ENCODE measurements around the gene GPC2. TPM values are rescaled to one million over a fixed set of nuclear protein-coding genes. Genes with fewer than 3 reads are reported as not detected.

The GPC2 gene
- total and polyA plus RNA-seq, 5 donors from 2014 or later: 0.16 to 7.0 (median 0.25) TPM; not detected in 1

DNA sequence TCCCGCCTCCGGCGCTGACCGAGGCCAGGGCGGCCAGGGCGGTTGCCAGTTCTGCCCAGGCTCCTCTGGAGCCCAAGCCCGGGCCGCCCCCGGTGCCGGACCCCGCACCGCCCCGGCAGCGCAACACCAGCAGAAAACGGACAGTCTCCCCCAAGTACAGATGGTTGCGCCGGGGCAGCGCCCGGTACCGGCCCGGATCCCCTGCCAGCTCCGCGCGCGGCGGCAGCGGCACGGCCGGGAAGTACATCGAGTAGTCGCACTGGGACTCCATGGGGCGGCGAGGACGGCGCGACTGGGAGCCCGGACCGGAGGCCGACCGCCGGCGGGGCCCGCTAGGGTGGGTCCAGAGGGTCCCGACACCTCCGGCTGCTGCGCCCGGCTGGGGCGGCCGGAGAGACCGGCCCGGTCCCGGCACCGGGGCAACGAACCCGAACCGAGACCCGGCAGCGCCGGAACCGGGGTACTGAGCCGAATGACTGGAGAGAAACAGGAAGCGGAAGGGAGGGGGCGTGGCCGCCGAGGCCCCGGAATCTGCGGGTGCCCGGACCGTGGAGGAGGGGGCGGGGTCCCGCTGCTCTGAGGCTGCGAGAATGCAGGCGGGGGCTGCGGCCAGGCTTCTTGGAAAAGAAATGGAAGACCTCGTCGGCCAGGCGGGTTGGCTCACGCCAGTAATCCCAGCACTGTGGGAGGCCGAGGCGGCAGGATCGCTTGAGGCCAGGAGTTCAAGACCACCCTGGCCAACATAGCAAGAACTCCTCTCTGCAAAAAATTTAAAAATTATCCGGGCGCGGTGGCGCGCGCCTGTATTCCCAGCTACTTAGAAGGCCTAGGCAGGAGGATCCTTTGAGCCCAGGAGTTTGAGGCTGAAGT lies 18.7 kb downstream of the GPC2 start, which contains the start of gene TRAPPC14:
TSS of gene TRAPPC14 (minus strand) at position 495 of the 870 bp plus-strand sequence. CDS start at position 271, 224 bp downstream.
- Mint-ChIP-seq H3K4me3 (peak within 1 kb of the TSS; percentile 91 to 98 (median 92)), H3K36me3 (peaks cover 8% of the 10 kb centered on the region), H3K27me3 (peaks cover 4% of the 10 kb centered on the region), H3K4me1 (peaks cover 5 to 82% (median 37%) of the 10 kb centered on the region in 4 donors), H3K9me3 (no peaks in the 10 kb centered on the region), H3K27ac (peak within 1 kb of the TSS; percentile 88 to 96 (median 89))
- DNase-seq (peak; percentile 88 to 92 (median 89)), ATAC-seq (ENCODE audit: low read depth in 2 of 2) (peak; percentile 87)
- H3K4me1 ChIP-seq (ENCODE audit: control insufficient read depth, insufficient read depth, low read length, poor library complexity, severe bottlenecking): peaks cover 50% of the 10 kb centered on the region
- H3K9me3 ChIP-seq (ENCODE audit: control insufficient read depth in 2 of 2, low read length in 2 of 2): no peaks in the 10 kb centered on the region
- H3K27ac ChIP-seq (ENCODE audit: insufficient read depth, low read length, poor library complexity, severe bottlenecking): peak within 1 kb of the TSS; percentile 85
- H3K27me3 ChIP-seq (ENCODE audit: control insufficient read depth, insufficient read depth, low read length): no peaks in the 10 kb centered on the region
- H3K4me3 ChIP-seq (ENCODE audit: low read depth, low read length): peak within 1 kb of the TSS; percentile 84
- H3K36me3 ChIP-seq (ENCODE audit: control insufficient read depth, insufficient read depth, low read length): peaks cover 34% of the 10 kb centered on the region

DNA sequence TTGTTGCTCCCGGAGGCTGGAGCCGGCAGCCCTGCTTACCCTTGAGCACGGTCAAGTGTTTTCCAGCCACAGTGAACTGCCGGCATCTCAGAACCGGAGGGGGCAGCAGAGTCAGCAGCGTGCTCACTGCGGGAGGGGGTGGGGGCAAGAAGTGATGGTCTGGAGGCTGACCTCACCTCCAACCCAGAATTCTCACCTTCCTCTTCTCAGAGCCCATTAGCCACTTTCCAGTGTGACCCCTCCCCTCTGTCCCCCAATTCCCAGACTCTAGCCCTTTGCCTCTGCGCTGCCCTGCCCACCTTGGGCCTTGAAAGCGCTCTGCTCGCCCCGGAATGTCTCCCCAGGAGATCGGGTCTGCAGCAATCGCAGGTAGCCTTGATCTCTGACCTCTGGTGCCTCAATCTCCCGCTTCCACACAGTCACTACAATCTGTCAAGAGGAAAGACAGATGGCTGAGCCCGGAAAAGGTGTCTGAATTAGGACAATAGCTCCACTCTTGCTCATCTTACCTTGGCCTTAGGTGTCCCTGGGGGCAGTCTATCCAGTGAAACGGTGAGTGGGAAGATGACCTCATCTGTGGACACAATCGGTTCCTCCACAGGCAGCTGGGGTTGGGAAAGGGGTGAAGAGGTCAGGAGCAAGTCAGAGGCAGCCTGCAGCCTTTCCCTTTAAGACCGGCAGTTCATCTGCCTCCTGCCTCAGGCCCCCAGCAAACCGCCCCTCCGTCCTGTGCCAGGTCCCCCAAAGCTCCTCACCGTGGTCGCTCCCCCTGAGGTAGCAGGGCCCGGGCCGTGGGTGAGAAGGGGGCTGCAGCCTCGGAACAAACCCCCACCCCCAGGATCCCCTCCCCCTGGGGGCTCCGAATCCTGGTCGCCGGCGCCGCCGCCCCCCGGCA lies 19.6 kb downstream of the GPC2 start:
- Histone ChIP-seq H3K4me3 (ENCODE audit: low read depth, low read length) (peak overlapping the region; percentile 84), H3K27ac (ENCODE audit: insufficient read depth, low read length, poor library complexity, severe bottlenecking) (peak overlapping the region; percentile 85), H3K9me3 (ENCODE audit: control insufficient read depth in 2 of 2, low read length in 2 of 2) (no peaks in the 10 kb centered on the region), H3K27me3 (ENCODE audit: control insufficient read depth, insufficient read depth, low read length) (no peaks in the 10 kb centered on the region), H3K4me1 (ENCODE audit: control insufficient read depth, insufficient read depth, low read length, poor library complexity, severe bottlenecking) (peaks cover 42% of the 10 kb centered on the region), H3K36me3 (ENCODE audit: control insufficient read depth, insufficient read depth, low read length) (peaks cover 41% of the 10 kb centered on the region)
- Mint-ChIP-seq H3K36me3 (peaks cover 9% of the 10 kb centered on the region), H3K27me3 (peaks cover 4% of the 10 kb centered on the region), H3K4me1 (peaks cover 0 to 80% (median 33%) of the 10 kb centered on the region in 4 donors), H3K9me3 (no peaks in the 10 kb centered on the region), H3K27ac (peak overlapping the region; percentile 86 to 96 (median 89)), H3K4me3 (peak overlapping the region; percentile 89 to 98 (median 92))
- DNase-seq (no peak), ATAC-seq (ENCODE audit: low read depth in 2 of 2) (no peak)

DNA sequence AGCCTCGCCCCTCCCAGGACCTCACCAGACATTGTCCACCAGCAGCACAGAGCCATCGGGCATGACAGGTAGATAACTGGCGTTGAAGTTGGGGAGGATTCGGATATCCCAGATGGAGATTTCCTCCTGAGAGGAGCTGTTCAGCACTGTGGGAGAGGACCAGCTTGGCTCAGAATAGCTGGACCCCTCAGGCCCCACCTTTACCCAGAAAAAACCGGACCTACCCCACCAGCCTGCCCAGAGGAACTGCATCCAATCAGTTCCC lies 20.2 kb downstream of the GPC2 start:
- H3K4me1 ChIP-seq (ENCODE audit: control insufficient read depth, insufficient read depth, low read length, poor library complexity, severe bottlenecking): peaks cover 41% of the 10 kb centered on the region
- peaks cover 0 to 80% (median 37%) of the 10 kb centered on the region in 4 donors for H3K4me1 Mint-ChIP-seq

DNA sequence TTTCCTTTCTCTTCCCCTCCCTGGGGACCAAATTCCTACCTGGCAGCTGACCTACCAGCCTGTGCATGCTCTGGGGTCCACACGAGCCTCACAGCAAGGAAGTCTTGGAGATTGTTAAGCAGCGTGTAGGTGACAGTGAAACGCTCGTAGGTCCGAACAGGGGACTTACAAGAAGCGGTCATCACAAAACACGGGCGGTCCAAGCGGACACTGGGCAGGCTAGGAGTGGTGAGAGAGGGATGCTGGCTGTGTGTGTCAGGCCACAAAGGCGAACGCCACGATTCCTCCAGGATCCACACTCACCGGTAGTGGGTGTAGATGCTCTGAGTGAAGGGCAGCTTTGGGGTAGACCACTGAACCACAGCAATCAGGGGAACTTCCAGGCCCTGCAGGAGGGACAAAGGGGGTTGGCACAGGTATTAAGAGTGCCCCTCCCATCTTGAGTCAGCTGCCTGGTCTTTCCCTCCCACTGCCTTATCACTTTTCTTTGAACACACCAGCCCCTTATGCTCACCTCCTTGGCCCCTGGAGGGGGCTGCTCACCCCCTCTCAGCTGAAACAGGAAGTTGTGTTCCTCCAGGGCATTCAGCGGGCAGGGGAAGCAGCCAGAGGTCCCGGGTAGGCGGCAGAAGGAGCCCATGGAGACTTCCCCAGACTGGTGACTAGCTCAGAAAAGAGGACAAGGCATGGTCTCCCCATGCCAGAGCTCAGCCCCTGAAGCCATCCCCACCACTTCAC lies 20.7 kb downstream of the GPC2 start:
- Mint-ChIP-seq H3K4me1 (peaks cover 0 to 81% (median 36%) of the 10 kb centered on the region in 4 donors), H3K27ac (peak overlapping the region; percentile 84 to 96 (median 85)), H3K36me3 (peaks cover 15% of the 10 kb centered on the region), H3K9me3 (no peaks in the 10 kb centered on the region), H3K27me3 (peaks cover 4% of the 10 kb centered on the region), H3K4me3 (peak overlapping the region; percentile 89 to 98 (median 92))
- Histone ChIP-seq H3K27ac (ENCODE audit: insufficient read depth, low read length, poor library complexity, severe bottlenecking) (peak overlapping the region; percentile 85), H3K27me3 (ENCODE audit: control insufficient read depth, insufficient read depth, low read length) (no peaks in the 10 kb centered on the region), H3K36me3 (ENCODE audit: control insufficient read depth, insufficient read depth, low read length) (peaks cover 43% of the 10 kb centered on the region), H3K9me3 (ENCODE audit: control insufficient read depth in 2 of 2, low read length in 2 of 2) (no peaks in the 10 kb centered on the region), H3K4me3 (ENCODE audit: low read depth, low read length) (no peak overlapping the region), H3K4me1 (ENCODE audit: control insufficient read depth, insufficient read depth, low read length, poor library complexity, severe bottlenecking) (peaks cover 41% of the 10 kb centered on the region)
- DNase-seq: no peak
- ATAC-seq (ENCODE audit: low read depth in 2 of 2): no peak

More for the DNA sequence above, 20.2 kb downstream of the GPC2 start:
- Histone ChIP-seq H3K27me3 (ENCODE audit: control insufficient read depth, insufficient read depth, low read length) (no peaks in the 10 kb centered on the region), H3K36me3 (ENCODE audit: control insufficient read depth, insufficient read depth, low read length) (peaks cover 43% of the 10 kb centered on the region), H3K9me3 (ENCODE audit: control insufficient read depth in 2 of 2, low read length in 2 of 2) (no peaks in the 10 kb centered on the region), H3K27ac (ENCODE audit: insufficient read depth, low read length, poor library complexity, severe bottlenecking) (peak overlapping the region; percentile 85), H3K4me3 (ENCODE audit: low read depth, low read length) (no peak overlapping the region)
- DNase-seq: no peak
- no peak for ATAC-seq (ENCODE audit: low read depth in 2 of 2)
- peaks cover 4% of the 10 kb centered on the region for H3K27me3 Mint-ChIP-seq
- peak overlapping the region; percentile 84 to 96 (median 85) for H3K27ac Mint-ChIP-seq
- peaks cover 15% of the 10 kb centered on the region for H3K36me3 Mint-ChIP-seq
- H3K4me3 Mint-ChIP-seq: peak overlapping the region; percentile 89 to 98 (median 92)
- no peaks in the 10 kb centered on the region for H3K9me3 Mint-ChIP-seq

DNA sequence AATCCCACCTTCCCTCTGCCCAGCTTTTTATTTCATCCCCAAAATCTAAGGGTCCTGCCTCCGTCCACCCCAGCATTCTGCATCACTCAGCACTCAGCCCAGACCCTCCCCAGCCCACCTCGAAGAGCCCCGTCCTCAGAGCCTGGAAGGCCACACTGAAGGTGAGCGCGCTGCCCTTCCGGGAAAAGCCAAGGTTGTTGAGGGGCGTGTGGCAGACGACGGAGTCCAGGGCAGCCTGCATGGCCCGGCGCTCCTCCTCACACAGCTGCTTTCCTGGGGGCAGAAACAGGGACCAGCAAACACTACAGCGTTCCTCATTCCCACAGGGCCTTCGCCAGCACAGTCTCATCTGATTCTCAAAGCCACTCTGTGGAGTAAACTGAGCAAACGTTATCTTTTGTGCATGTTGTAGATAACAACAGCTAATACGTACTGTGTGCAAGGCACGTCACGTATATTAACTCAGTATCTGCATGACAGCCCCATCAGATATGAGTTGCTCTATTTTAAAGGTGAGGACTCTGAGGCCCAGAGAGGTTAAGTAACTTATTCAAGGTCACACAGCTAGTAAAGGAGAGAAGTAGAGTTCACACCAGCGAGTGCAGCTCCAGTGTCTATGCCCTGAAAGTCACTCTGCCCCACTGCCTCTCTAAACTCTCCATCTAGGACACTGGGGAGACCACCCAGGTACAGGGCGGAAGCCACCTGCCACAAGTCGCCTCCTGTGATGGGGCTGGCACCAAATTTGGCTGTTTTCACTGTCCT lies 21.4 kb downstream of the GPC2 start:
- peaks cover 43% of the 10 kb centered on the region for H3K36me3 ChIP-seq (ENCODE audit: control insufficient read depth, insufficient read depth, low read length)
- ATAC-seq (ENCODE audit: low read depth in 2 of 2) (no peak), DNase-seq (no peak)
- Mint-ChIP-seq H3K27ac (peak overlapping the region in 2 of 3 donors; percentile 63 to 64), H3K36me3 (peaks cover 15% of the 10 kb centered on the region), H3K4me3 (peak overlapping the region; percentile 57 to 98 (median 78)), H3K9me3 (no peaks in the 10 kb centered on the region), H3K4me1 (peaks cover 0 to 84% (median 34%) of the 10 kb centered on the region in 4 donors), H3K27me3 (peaks cover 4% of the 10 kb centered on the region)
- H3K9me3 ChIP-seq (ENCODE audit: control insufficient read depth in 2 of 2, low read length in 2 of 2): no peaks in the 10 kb centered on the region
- peaks cover 41% of the 10 kb centered on the region for H3K4me1 ChIP-seq (ENCODE audit: control insufficient read depth, insufficient read depth, low read length, poor library complexity, severe bottlenecking)
- no peaks in the 10 kb centered on the region for H3K27me3 ChIP-seq (ENCODE audit: control insufficient read depth, insufficient read depth, low read length)
- peak overlapping the region; percentile 85 for H3K27ac ChIP-seq (ENCODE audit: insufficient read depth, low read length, poor library complexity, severe bottlenecking)
- H3K4me3 ChIP-seq (ENCODE audit: low read depth, low read length): no peak overlapping the region

DNA sequence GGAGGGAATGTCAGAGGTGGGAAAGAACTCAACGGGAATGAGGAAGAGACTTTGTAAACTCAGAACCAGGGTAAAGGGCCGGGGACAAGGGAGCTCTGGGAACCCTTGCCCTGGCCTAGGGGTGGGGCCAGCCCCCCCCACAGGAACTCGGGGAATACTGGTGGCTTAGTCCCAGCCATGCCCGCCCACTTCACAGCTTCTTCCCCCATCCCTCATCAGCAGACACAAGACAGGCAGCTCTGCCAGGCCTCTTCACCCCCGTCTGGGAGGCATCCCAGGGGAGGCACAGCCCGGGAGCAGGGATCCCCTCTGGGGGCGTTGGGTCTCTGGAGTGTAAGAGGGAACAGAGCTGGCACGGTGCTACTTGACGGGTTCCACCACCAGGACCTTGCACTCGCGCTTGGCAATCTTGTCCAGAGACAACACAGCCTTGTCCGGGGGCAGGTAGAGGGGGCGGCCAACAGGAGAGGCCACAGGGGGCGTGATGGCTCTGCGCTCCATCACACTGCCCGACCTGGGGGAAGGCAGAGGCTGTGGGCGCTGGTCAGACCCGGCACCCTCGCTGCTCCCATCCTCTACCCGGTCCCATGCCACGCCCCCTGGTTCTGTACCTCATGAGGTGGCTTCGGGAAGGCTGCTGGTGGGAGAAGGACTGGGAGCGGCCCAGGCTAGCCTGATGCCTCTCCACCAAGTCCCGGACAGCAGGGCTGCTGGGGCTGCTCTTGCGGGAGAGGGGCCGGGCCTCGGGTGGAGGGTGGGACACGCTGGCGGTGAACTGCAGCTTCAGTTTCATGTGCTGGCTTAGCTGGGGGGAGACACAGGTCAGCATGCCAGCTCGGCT lies 22.3 kb downstream of the GPC2 start:
- H3K4me1 Mint-ChIP-seq: peaks cover 7 to 84% (median 38%) of the 10 kb centered on the region in 4 donors
- H3K4me3 Mint-ChIP-seq: peak overlapping the region in 2 of 4 donors; percentile 24 to 98
- H3K27me3 Mint-ChIP-seq: peaks cover 4% of the 10 kb centered on the region
- H3K4me3 ChIP-seq (ENCODE audit: low read depth, low read length): no peak overlapping the region
- no peaks in the 10 kb centered on the region for H3K9me3 Mint-ChIP-seq
- ATAC-seq (ENCODE audit: low read depth in 2 of 2): no peak
- no peak overlapping the region for H3K27ac ChIP-seq (ENCODE audit: insufficient read depth, low read length, poor library complexity, severe bottlenecking)
- H3K27ac Mint-ChIP-seq: peak overlapping the region in 1 of 3 donors; percentile 12
- H3K36me3 Mint-ChIP-seq: peaks cover 21% of the 10 kb centered on the region
- H3K4me1 ChIP-seq (ENCODE audit: control insufficient read depth, insufficient read depth, low read length, poor library complexity, severe bottlenecking): peaks cover 49% of the 10 kb centered on the region
- no peak for DNase-seq
- peaks cover 43% of the 10 kb centered on the region for H3K36me3 ChIP-seq (ENCODE audit: control insufficient read depth, insufficient read depth, low read length)
- no peaks in the 10 kb centered on the region for H3K9me3 ChIP-seq (ENCODE audit: control insufficient read depth in 2 of 2, low read length in 2 of 2)
- no peaks in the 10 kb centered on the region for H3K27me3 ChIP-seq (ENCODE audit: control insufficient read depth, insufficient read depth, low read length)
